HUDEP-2 (cell line): ENCODE measurements around the gene KMT5C.
"Not testable (repeated sequence)": the region's sequence is repeated elsewhere in the genome, so short reads cannot be mapped to it uniquely, and the experiment has no call there.

ENCODE experiments used
- DNase-seq, 76 experiments: peaks; one replicate each; lab custom pipeline; 2025; ENCODE audit not compliant: unreplicated experiment in 76 of 76; lab: John Stamatoyannopoulos, UW

KMT5C gene

GRCh38 chr19:55315956-55316525 lies 23.6 kb upstream of the KMT5C start:
- DNase-seq = no peak

DNA sequence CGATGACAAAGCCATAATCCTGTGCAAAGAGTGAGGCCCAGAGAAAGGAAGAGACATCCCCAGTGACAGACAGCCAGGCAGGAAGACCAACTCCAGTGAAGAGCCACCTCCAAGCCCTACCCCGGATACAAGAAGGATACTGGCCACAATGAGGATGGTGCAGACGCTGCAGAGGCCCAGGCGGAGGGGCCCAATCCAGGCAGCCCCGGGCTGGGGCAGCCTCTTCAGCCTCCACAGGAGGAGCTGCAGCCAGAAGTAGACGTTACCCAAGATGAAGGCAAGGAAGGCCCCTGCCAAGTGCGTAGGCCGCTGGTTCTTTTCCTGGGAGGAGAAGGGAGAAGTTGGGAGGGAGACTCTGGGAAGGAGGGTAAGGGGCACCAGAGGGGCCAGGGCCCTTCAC lies 23.0 kb upstream of the KMT5C start:
- no peak for DNase-seq

GRCh38 chr19:55319785-55320184 lies 19.9 kb upstream of the KMT5C start:
- DNase-seq = peak in 2 of 76 experiments; percentile 14 to 15

DNA sequence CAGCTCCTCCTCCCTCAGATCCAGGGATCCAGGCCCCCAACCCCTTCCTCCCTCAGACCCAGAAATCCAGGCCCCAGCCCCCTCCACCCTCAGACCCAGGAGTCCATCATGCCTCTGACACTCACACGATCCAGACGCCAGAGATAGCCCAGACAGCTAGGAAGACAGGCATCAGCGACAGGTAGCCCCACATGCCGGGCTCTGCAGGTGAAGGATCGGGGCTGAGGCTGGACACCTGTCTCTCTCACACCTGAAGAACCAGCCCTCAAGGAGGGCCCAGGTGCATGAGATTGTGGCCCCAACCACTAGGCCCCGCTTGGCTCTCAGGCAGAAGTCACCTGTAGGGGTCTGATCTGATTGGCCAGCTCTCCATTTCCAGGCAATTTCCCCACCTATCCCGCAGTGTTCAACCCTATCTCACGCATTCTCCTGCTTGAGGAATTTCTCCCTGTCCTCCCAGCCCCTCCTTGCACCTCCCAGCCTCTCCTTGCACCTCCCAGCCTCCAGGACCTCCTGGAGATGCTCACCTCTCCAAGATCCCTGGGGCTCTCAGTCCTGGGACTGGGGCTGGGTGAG lies 18.7 kb upstream of the KMT5C start:
- DNase-seq = no peak

GRCh38 chr19:55321466-55322137 lies 18.1 kb upstream of the KMT5C start:
- DNase-seq = no peak

DNA sequence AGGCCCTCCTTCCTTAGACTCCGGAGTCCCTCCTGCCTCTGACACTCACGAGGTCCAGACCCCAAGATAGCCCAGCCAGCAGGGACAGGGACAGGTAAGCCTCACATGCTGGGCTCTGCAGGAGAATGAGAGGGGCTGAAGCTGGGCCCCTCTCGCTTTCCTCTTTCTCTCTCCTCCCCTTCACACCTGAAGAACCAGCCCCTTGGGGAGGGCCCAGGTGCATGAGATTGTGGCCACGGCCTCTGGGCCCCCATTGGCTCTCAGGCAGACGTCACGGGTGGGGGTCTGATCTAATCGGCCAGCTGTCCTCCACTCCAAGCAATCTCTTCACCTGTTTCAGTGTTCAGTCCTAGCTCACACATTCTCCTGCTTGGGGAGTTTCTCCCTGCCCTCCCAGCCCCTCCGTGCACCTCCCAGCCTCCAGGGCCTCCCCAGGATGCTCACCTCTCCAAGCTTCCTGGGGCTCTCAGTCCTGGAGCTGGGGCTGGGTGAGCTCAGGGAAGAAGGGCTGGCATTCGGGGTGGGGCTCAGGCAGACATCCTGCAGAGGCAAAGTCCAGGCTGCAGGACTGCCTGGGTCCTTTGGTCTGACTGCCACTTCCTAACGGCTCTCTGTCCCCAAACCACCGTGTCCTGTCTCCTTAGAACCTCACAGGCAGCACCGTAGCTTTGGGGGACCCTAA lies 17.3 kb upstream of the KMT5C start:
- no peak for DNase-seq

GRCh38 chr19:55324662-55325061 lies 15.0 kb upstream of the KMT5C start:
- DNase-seq = no peak

DNA sequence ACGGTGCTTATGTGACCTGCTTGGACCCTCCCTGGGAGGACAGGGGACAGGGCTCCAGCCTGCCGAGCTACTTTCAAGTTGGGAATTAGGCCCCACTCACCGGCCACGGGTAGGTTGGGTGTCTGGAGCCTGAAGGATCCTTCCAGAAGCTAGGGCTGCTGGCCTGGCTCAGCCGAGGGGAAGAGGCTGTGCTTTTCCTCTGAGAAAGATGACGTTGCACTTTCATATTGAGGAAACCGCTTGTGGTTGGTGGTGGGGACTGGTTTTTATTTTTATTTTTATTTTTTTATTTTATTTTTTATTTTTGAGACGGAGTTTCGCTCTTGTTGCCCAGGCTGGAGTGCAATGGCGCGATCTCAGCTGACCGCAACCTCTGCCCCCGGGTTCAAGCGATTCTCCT lies 14.5 kb upstream of the KMT5C start, which contains the start of gene TMEM150B:
TMEM150B (minus strand) TSS at position 170 of the 400 bp plus-strand sequence. CDS start 4,305 bp downstream, outside the sequence.
- DNase-seq = no peak

DNA sequence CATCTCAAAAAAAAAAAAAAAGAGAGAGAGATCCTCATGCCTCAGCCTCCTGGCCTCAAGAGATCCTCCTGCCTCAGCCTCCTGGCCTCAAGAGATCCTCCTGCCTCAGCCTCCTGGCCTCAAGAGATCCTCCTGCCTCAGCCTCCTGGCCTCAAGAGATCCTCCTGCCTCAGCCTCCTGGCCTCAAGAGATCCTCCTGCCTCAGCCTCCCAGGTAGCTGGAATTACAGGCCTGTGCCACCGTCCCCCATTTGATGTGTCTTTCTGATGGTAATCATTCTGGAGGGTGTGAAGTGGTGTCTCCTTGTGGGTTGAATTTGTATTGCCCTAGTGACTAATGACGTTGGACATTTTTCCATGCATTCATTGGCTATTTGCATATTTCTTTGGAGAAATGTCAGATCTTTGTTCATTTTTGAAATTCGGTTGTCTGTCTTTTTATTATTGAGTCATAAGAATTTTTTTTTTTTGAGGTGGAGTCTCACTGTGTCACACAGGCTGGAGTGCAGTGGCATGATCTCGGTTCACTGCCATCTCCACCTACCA lies 10.8 kb upstream of the KMT5C start:
- peak in 3 of 76 experiments; percentile 12 to 29 (median 22) for DNase-seq

- not testable (repeated sequence) for DNase-seq
These were observed 9.9 kb upstream of the KMT5C start for GRCh38 chr19:55329791-55330190.

- DNase-seq = no peak
These were observed 5.8 kb upstream of the KMT5C start for GRCh38 chr19:55333870-55334269.

GRCh38 chr19:55336101-55336500 lies 3.6 kb upstream of the KMT5C start:
- DNase-seq = no peak

- DNase-seq = peak in 28 of 76 experiments; percentile 14 to 64 (median 44)
These were observed 460 bp downstream of the KMT5C start for GRCh38 chr19:55339889-55340783.

- DNase-seq = peak in 13 of 76 experiments; percentile 18 to 46 (median 30)
These were observed 1.1 kb downstream of the KMT5C start for GRCh38 chr19:55340784-55341147.

DNA sequence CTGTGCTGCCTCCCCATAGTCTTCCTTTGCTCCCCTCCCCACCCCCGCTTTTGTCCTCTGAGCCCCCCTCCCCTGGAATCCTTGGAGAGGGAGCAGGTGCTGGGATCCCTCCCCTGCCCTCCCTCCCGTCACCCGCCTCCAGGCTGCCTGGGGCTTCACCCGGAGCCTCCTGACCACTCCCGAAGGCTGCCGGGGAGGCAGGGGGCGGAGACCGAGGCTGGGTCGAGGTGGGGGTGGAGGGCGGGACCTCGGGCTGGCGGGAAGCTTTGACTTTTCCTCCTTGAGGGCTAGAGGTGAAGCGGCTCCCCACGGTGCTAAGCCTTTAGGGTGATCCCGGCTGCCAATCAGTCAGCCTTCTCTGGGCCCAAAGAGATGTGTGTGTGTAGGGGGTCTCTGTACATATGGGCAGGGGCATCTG lies 1.5 kb downstream of the KMT5C start:
- DNase-seq = peak in 73 of 76 experiments; percentile 28 to 93 (median 79)

DNA sequence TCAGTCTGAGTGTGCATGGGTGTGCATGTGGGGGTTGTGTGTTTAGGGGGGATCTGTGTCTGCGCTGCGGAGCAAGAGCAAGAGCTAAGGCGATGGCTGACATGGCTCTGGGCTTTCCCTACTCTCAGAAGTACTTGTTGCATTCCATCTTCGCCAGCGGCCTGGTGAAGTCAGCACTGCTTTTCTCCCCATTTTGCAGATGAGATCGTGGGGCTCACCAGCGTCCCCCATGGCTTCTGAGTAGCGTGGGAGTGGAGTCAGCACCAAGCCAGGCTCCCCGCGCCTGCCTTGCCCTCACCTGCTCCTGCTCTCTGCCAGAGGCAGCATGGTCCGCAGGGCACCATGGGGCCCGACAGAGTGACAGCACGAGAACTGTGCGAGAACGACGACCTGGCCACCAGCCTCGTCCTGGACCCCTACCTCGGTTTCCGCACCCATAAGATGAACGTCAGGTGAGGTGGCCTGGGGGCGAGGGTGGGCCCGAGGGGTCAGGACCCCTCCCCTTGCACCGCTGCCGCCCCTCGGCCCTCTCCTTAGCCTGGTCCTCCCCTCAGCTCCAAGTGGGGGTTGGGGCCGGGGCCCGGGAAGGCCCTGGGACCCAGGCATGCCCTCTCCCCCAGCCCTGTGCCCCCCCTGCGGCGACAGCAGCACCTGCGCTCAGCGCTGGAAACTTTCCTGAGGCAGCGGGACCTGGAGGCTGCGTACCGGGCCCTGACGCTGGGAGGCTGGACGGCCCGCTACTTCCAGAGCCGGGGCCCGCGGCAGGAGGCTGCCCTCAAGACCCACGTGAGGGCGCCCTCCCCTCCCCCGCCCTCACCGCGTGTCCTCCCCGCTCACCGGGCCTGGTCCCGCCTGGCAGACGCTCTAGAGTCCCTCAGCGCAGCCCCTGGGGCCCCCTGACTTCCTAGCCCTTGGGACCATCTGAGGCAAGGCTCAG lies 2.2 kb downstream of the KMT5C start:
- no peak for DNase-seq

GRCh38 chr19:55344444-55344843 lies 4.8 kb downstream of the KMT5C start:
- peak in 48 of 76 experiments; percentile 7 to 67 (median 41) for DNase-seq

- DNase-seq = no peak
These were observed 5.6 kb downstream of the KMT5C start for GRCh38 chr19:55345101-55345817.
